ENCODE measurements around the gene SYT15.
"Not testable (repeated sequence)": the region's sequence is repeated elsewhere in the genome, so short reads cannot be mapped to it uniquely, and the experiment has no call there.

Gene SYT15

GRCh38 chr10:46577624-46578473 is 1.1 kb upstream of the SYT15 start:
- DNase-seq (ENCODE audit: low read depth, low spot score); H3K4me3 ChIP-seq (ENCODE audit: low read depth, low read length); in situ Hi-C loops (cut with HindIII; ENCODE audit: low sequenced_read_pairs): not testable (repeated sequence)

- in situ Hi-C loops (cut with HindIII; ENCODE audit: low sequenced_read_pairs); H3K4me3 ChIP-seq (ENCODE audit: low read depth, low read length); DNase-seq (ENCODE audit: low read depth, low spot score): not testable (repeated sequence)
Observed at GRCh38 chr10:46579378-46579777, 450 bp downstream of the SYT15 start.

DNA sequence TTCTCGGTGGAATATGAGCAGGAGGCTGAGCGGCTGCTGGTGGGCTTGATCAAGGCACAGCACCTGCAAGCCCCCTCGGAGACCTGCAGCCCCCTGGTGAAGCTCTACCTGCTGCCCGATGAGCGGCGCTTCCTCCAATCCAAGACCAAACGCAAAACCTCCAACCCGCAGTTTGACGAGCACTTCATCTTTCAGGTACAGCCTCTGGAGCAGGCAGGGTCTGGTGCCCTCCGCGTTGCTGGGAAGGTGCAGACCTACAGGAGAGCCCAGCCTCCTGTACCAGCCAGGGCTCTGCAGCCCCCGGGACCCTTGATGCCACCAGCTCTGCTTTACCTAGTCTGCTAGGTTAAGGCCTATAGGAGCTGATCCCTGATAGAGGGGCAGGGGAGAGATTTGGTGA is 3.1 kb downstream of the SYT15 start:
- DNase-seq (ENCODE audit: low read depth, low spot score); H3K4me3 ChIP-seq (ENCODE audit: low read depth, low read length); in situ Hi-C loops (cut with HindIII; ENCODE audit: low sequenced_read_pairs): not testable (repeated sequence)

- H3K4me3 ChIP-seq (ENCODE audit: low read depth, low read length); in situ Hi-C loops (cut with HindIII; ENCODE audit: low sequenced_read_pairs); DNase-seq (ENCODE audit: low read depth, low spot score): not testable (repeated sequence)
Observed at GRCh38 chr10:46582568-46582967, 3.6 kb downstream of the SYT15 start.

DNA sequence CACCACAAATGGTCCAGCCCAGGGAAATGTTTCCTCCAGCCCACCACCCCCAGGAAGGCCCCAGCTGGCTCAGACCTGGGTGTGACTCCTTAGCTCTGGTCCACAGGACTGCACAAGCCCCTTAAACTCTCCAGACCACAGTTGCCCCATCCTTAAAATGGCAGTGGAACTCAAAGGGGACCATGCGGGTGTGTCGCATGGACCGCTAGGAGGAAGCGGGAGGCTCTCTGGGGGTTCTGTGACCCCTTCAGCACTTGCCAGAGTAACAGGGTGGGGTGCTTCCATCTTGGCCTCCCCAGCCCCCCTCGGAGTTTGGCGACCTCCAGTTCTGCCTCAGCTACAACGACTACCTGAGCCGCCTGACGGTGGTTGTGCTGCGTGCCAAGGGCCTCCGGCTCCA is 5.3 kb downstream of the SYT15 start:
- DNase-seq (ENCODE audit: low read depth, low spot score); H3K4me3 ChIP-seq (ENCODE audit: low read depth, low read length); in situ Hi-C loops (cut with HindIII; ENCODE audit: low sequenced_read_pairs): not testable (repeated sequence)

DNA sequence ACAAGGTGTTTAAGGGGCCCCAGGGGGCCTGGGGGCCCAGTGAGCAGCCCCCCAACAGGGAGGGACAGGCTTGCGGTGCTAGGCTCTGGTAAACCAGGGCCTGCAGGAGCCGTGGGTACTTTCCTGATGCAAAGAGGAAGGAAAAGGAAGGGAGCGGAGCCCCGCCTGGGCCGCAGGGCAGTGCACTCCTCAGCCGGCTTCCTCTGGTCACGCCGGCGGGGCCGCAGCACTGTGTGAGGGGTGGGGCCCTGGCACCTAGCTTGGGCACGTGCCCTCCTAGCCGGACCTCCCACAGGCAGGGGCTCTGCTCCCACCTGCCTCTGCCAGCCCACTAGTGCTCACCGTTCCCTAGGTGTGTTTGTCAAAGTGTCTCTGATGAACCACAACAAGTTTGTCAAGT is 6.3 kb downstream of the SYT15 start:
- DNase-seq (ENCODE audit: low read depth, low spot score); in situ Hi-C loops (cut with HindIII; ENCODE audit: low sequenced_read_pairs); H3K4me3 ChIP-seq (ENCODE audit: low read depth, low read length): not testable (repeated sequence)

- DNase-seq (ENCODE audit: low read depth, low spot score); in situ Hi-C loops (cut with HindIII; ENCODE audit: low sequenced_read_pairs); H3K4me3 ChIP-seq (ENCODE audit: low read depth, low read length): not testable (repeated sequence)
Observed at GRCh38 chr10:46587546-46587945, 8.6 kb downstream of the SYT15 start.

DNA sequence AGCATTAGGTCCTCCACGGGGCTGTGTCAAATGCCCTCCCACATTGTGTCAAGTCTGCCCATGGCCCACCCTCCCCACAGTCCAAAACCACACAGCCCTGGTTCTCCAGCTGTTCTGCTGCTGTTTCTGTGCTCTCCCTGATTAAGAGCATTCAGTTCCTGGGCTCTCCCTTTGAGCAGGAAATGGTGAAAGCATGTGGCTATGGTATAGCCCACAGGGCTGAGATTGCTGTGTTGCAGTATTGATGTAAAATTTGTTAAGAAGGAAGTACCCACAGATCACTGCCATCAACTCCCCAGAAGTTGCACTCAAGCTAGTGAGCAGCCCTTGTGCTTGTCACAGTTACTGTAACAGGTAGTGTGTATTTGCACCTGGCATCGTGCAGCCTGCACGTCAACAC is 9.3 kb downstream of the SYT15 start:
- in situ Hi-C loops (cut with HindIII; ENCODE audit: low sequenced_read_pairs); DNase-seq (ENCODE audit: low read depth, low spot score): not testable (repeated sequence)

GRCh38 chr10:46589589-46589988 is 10.7 kb downstream of the SYT15 start:
- H3K4me3 ChIP-seq (ENCODE audit: low read depth, low read length); DNase-seq (ENCODE audit: low read depth, low spot score); in situ Hi-C loops (cut with HindIII; ENCODE audit: low sequenced_read_pairs): not testable (repeated sequence)

More for the DNA sequence above, 9.3 kb downstream of the SYT15 start:
- not testable (repeated sequence) for H3K4me3 ChIP-seq (ENCODE audit: low read depth, low read length)

GRCh38 chr10:46591053-46591452 is 12.1 kb downstream of the SYT15 start:
- in situ Hi-C loops (cut with HindIII; ENCODE audit: low sequenced_read_pairs); H3K4me3 ChIP-seq (ENCODE audit: low read depth, low read length); DNase-seq (ENCODE audit: low read depth, low spot score): not testable (repeated sequence)

GRCh38 chr10:46593307-46593706 is 14.4 kb downstream of the SYT15 start:
- DNase-seq (ENCODE audit: low read depth, low spot score); in situ Hi-C loops (cut with HindIII; ENCODE audit: low sequenced_read_pairs): not testable (repeated sequence)

DNA sequence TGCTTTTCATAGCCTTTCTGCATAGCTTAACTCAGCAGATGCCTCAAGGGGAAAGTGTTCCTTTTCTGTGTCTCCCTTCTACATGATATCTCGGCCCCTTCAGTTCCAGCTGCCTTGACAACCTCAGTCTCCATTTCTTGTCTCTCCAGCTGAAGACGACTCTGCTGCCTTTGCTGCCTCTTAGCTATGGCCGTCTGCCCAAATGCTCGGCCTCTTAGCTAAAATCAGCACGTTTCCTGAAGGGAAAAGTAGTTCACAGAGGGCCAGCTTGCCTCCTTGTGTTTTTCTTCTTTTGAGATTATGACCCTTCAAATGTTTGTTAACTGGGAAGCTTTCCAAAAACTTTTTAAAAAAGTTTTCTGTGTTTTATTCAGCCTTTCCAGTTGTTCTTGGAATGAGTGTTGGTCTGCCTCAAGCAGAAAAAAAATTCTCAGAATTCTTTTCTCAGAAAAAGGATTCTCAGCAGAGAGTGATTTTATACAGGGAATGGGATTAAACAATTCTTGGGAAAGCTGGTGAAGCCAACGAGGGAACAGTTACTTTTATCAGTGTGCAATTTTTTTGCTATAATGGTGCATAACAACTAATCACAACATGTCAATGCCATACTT is 15.6 kb downstream of the SYT15 start:
- H3K4me3 ChIP-seq (ENCODE audit: low read depth, low read length); in situ Hi-C loops (cut with HindIII; ENCODE audit: low sequenced_read_pairs); DNase-seq (ENCODE audit: low read depth, low spot score): not testable (repeated sequence)

More at GRCh38 chr10:46593307-46593706, 14.4 kb downstream of the SYT15 start:
- H3K4me3 ChIP-seq (ENCODE audit: low read depth, low read length): not testable (repeated sequence)

- in situ Hi-C loops (cut with HindIII; ENCODE audit: low sequenced_read_pairs); H3K4me3 ChIP-seq (ENCODE audit: low read depth, low read length); DNase-seq (ENCODE audit: low read depth, low spot score): not testable (repeated sequence)
Observed at GRCh38 chr10:46596570-46596969, 17.6 kb downstream of the SYT15 start.

- DNase-seq (ENCODE audit: low read depth, low spot score); in situ Hi-C loops (cut with HindIII; ENCODE audit: low sequenced_read_pairs): not testable (repeated sequence)
- peak overlapping the region; percentile 28 for H3K4me3 ChIP-seq (ENCODE audit: low read depth, low read length)
Observed at GRCh38 chr10:46597616-46598246, 18.8 kb downstream of the SYT15 start.

DNA sequence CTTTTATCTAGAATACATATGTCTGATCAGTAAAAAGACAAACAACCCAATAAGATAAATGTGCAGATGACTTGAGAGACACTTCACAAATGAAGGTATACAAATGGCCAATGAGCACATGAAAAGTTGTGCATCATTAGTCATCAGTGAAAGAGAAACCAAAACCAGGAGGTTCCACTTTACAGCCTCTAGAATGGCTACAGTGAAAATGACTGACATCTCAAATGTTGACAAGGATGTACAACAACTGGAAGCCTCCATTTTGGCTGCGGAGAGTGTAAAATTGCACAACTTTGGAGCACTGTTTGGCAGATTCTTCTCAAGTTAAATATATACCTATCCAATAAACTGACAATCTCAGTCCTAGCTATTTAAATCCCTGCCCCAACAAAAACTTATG is 21.6 kb downstream of the SYT15 start:
- H3K4me3 ChIP-seq (ENCODE audit: low read depth, low read length); in situ Hi-C loops (cut with HindIII; ENCODE audit: low sequenced_read_pairs); DNase-seq (ENCODE audit: low read depth, low spot score): not testable (repeated sequence)

- in situ Hi-C loops (cut with HindIII; ENCODE audit: low sequenced_read_pairs); H3K4me3 ChIP-seq (ENCODE audit: low read depth, low read length); DNase-seq (ENCODE audit: low read depth, low spot score): not testable (repeated sequence)
Observed at GRCh38 chr10:46615540-46615939, 36.6 kb downstream of the SYT15 start.

DNA sequence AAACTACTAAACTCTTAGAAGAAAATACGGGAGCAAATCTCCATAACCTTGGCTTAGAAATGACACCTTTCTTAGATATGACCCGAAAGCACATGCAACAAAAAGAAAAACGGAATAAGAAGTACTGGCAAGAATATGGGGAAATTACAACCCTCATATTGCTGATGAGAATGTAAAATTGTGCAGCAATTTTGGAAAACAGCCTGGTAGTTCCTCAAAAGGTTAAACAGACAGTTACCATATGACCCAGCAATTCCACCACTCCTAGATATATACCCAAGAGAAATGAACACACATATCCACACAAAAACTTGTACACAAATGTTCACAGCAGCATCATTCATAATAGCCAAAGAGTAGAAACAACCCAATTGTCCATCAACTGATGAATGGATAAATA is 37.3 kb downstream of the SYT15 start:
- H3K4me3 ChIP-seq (ENCODE audit: low read depth, low read length); in situ Hi-C loops (cut with HindIII; ENCODE audit: low sequenced_read_pairs); DNase-seq (ENCODE audit: low read depth, low spot score): not testable (repeated sequence)

All from astrocyte of the spinal cord (primary cell).